ENCODE results near the gene AAMP.
"Not testable (repeated sequence)": the region's sequence is repeated elsewhere in the genome, so short reads cannot be mapped to it uniquely, and the experiment has no call there.

AAMP gene, protein sequence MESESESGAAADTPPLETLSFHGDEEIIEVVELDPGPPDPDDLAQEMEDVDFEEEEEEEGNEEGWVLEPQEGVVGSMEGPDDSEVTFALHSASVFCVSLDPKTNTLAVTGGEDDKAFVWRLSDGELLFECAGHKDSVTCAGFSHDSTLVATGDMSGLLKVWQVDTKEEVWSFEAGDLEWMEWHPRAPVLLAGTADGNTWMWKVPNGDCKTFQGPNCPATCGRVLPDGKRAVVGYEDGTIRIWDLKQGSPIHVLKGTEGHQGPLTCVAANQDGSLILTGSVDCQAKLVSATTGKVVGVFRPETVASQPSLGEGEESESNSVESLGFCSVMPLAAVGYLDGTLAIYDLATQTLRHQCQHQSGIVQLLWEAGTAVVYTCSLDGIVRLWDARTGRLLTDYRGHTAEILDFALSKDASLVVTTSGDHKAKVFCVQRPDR

DNA sequence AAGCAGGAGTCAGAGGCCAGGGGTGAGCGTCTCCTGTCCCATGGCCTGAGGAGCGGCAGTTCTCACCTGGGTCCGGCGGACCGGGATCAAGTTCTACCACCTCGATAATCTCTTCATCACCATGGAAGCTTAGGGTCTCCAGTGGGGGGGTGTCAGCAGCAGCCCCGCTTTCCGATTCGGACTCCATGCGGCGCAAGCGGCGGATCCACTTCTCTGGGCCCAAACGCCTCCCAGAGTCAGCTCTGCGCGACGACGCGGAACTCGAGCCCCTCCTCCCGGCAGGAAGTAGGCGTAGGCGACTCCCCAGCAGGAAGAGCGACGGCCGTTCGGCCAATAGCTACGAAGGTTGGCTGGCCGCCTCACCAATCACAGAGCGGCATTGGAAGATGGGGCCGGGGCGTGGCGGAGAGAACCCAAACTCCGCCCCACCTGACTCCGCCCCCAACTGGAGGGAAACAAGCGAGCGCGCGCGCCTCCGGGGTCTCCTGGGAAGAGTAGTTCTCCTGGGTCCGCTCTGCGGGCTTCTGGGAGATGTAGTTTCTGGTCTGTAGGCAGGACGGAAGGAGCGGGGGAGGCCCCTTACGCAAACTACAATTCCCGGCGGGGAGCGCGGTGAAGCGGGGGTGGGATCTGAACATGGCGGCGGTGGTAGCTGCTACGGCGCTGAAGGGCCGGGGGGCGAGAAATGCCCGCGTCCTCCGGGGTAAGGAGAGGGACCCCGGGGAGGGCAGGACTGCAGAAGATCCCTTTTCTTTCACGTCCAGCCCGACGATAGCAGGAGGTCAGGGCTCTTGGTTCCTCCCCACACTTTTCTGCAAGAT, at the start of gene AAMP, which contains the start of gene PNKD:
TSS of gene AAMP (minus strand) at position 238 of the 821 bp plus-strand sequence. CDS start at position 187, 51 bp downstream.
TSS of gene PNKD (plus strand) at position 620 of the 821 bp plus-strand sequence. CDS start at position 637, 17 bp downstream.
- peak; percentile 100 for DNase-seq

DNA sequence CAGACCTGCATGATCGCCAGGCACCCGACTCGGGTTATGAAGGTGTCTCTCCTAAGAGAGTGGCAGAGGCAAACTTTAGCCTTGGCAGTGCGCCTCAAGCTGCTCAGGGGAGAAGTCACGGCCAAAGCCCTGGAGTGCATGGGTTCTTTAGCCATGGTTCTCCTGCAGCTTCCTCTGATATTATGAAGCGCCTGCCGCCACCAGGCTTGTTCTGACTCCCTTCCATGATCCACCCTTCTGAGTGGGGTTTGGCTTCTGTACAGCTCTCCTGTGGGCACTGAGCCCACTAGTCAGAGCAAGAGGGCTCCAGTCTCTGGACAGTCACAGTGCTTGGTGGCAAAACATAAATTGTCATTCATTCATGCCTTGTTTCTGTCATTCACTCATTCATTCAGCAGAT, 48.3 kb upstream of the AAMP start:
- no peak for DNase-seq

DNA sequence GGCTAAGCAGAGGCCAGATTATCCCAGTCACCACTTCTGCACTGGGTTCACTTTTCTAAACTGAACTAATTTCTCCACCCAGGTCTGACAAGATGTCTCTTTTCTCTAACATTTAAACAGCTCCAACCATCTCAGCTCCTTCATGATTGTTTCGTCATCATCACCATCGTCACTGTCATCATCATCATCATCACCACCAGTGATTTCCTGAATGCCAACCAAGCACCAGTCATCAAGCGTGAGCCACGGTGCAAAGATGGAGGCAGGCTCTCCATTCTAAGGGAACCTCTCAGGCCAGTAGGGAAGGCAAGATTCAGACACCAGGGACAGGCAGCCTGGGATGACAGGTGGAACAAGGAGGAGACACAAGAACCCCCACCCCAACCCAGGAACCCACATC, 47.9 kb upstream of the AAMP start:
- no peak for DNase-seq

DNA sequence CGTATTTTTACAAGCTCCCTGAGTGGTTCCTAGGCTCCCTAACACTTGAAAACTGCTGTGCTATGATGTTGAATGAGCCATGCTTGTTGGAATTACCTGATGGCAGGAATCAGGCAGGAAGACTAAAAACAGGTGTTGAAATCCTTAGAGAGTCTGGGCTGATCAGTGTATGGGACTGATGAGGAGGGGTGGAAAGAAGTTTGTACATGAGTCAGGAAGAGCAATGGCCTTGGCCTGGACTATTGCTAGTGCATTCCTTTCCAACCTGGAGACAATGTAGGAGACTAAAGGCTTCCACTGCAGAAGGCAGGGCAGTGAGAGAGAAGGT, 47.3 kb upstream of the AAMP start:
- DNase-seq, result no peak

DNA sequence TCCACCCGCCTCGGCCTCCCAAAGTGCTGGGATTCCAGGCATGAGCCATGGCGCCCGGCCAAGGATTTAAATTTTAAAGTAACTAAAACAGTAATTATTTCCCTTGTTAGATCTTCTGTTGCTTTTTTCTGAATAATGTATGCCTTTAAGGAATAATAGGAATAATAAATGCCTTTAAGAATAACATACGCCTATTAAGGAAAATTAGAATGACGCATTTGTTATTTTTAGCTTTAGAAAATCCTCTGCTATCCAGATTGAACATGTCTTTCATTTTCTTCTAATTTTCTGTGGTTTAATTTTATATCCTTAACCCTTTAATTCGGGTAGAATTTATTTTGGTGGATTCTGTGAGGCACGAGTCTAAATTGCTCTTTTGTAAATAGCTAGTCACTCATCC, 45.5 kb upstream of the AAMP start:
- no peak for DNase-seq

DNA sequence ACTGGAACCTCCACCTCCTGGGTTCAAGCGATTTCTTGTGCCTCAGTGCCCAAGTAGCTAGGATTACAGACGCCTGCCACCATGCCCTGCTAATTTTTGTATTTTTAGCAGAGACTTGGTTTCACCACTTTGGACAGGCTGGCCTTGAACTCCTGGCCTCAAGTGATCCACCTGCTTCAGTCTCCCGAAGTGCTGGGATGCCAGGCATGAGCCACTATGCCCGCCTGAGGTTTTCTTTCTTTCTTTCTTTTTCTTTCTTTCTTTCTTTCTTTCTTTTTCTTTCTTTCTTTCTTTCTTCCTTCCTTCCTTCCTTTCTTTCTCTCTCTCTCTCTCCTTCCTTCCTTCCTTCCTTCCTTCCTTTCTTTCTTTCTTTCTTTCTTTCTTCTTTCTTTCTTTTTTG, 44.8 kb upstream of the AAMP start:
- not testable (repeated sequence) for DNase-seq

DNA sequence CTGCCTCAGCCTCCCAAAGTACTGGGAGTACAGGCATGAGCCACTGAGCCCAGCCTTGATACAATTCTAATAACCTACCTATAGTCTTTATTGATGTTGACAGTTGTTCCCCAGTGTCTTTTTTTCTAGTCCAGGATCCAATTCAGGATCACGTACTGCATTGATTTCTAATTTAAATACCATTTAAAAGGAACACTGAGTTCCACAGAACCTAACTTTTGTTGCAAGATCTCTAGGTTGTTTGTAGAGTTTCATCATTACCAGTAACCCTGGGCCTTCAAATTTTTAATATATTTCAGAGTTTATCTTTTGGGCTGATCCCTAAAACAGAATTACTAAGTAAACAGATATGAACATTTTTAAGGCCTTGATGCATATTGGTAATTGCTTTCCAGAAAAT, 43.4 kb upstream of the AAMP start:
- no peak for DNase-seq

DNA sequence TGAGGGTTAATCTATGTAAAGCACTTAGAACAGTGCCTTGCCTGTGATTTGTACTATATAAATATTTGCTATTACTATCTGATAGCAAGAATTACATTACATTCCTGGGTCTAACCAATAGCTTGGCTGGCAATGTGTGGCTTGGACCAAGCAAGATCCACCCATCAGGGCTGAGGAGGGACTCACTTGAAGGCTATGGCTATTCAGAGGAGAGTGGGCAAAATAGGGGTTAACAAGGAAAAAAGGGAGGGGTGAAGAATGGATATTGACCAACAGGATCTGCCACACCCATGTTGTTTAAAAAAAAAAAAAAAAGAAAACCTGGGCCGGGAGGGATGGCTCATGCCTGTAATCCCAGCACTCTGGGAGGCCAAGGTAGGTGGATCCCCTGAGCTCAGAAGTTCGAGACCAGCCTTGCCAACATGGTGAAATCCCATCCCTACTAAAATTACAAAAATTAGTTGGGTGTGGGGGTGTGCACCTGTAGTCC, 42.4 kb upstream of the AAMP start:
- no peak for DNase-seq

DNA sequence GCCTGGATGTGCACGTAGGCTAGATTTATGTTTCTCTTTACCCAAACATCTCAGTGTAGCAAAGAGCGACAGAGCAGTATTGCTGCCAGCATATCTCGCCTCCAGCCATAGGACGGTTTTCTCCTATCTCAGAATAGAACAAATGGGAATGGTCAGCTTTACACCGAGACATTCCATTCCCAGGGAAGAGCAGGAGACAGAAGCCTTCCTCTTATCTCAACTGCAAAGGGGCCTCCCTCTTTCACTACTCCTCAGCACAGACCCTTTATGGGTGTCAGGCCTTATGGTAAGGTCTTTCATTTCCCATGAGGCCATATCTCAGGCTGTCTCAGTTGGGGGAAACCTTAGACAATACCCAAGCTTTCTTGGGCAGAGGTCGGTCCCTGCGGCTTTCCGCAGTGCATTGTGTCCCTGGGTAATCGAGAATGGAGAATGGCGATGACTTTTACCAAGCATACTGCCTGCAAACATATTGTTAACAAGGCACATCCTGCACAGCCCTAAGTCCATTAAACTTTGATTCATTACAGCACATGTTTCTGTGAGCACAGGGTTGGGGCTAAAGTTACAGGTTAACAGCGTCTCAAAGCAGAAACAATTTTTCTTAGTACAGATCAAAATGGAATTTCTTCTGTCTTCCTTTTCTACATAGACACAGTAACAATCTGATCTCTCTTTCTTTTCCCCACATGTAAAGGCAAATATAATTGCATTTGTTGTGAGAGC, 41.8 kb upstream of the AAMP start:
- not testable (repeated sequence) for DNase-seq

DNA sequence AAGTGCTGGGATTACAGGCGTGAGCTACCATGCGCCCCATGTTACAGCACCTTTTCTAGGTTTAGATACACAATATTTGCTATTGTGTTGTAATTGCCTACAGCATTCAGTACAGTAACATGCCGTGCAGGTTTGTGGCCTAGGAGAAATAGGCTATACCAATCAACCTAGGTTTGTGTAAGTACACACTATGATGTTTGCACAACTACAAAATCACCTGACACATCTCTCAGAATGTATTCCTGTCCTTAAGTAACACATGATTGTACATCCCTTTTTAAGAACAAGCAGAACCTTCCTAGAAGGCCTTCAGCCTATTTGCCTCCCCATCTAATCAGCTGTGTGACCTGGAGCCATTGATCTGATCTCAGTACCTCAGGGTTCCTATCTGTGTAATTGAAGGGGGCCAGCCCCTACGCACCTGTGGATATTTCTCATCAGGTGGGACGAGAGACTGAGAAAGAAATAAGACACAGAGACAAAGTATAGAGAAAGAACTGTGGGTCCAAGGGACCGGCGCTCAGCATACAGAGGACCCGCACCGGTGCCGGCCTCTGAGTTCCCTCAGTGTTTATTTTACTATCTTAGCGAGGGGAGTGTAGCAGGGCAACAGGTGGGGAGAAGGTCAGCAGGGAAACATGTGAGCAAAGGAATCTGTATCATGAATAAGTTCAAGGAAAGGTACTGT, 41.1 kb upstream of the AAMP start:
- no peak for DNase-seq

DNA sequence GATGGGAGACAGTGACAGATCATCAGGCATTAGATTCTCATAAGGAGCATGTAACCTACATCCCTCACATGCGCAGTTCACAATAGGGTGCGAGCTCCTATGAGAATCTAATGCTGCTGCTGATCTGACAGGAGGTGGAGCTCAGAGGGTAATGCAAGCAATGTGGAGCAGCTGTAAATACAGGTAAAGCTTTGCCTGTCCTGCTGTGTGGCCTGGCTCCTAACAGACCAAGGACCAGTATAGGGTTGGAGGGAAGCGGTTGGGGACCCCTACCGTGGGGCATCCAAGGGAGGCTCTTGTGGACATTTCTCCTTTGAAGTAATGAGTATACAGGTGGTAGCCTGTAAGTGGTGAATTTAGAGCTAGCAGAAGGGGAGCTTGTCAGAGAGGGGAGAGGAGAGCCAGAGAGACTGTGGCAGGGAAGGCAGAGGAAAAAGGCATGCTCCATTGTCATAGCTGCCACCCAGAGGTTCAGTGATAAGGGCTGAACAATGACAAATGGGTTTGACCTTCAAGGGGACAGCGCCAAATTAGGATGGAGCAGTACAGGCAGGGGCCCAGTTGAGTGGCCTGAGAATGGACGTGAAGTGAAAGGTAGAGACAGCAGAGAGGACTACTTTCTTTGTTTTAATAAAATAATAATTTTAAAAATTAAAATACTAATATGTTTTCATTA, 37.6 kb upstream of the AAMP start:
- no peak for DNase-seq

DNA sequence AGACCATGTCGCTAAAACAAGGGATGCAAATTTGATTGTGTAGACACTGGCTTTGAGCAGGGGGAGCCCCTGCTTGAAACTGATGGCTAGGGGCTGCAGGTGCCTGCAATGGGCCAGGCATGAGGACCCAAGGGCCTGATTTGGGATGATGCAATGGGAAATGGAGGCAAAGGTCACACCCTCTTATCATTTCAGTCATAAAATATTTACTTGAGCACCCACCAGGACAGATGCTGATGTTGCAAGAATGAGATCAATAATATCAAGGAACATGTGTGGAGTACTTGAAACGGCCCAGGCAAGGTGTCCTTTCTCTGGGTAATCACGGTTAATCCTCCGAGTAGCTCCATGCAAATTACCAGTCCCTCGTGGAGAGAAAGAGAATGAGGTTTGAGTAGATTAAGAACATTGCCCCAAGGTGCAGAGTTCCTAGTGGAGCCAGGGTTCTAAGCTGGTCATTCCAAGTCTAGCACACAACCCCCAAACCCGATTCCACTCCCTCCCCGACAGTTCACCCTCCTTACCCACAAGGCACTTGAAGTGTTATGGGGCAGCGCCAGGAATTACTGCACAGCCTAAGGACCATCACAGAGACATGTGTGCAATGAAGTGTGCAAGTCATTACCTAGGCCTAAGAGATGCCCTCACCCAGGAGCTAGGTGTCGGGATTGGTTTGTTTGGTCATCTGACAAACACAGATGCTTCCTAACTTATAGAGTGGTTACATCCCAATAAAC, 36.4 kb upstream of the AAMP start:
- DNase-seq, result no peak

DNA sequence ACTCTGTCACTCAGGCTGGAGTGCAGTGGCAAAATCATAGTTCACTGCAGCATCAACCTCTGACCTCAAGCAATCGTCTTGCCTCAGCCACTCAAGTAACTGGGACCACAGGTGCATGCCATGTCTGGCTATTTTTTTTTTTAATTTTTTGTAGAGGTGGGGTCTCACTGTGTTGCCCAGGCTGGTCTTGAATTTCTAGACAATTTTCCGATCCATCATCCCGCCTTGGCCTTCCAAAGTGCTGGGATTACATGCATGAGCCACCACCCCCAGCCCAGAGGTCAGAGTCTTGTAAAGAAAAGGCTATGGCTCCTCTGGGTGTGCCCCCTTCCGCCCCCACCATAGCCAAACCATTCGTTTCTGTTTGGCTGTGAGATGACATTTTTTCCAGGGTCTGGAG, 35.4 kb upstream of the AAMP start:
- DNase-seq, result no peak

DNA sequence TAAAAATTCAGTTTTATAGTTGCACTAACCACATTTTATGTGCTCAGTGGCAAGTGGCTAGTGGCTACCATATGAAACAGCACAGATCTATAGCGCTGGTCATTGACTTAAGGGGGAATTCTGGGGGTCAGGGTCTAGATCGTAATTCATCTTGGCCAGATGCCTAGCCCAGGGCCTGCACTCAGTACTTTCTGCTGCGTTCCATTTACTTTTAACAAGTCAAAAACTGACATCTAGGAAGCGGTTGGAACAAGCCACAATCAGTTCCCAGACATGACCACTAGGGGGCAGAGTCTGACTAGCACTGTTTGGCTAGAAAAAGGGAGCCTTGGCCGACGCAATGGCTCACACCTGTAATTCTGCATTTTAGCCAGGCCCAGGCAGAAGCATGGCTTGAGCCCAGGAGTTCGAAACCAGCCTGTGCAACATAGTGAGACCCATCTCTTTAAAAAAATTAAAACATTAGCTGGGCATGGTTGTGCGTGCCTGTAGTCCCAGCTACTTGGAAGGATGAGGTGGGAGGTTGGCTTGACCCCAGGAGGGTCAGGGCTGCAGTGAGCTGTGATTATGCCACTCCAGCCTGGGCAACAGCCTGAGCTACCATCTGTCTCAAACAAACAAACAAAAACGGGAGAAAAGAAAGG, 31.4 kb upstream of the AAMP start:
- peak; percentile 92 for DNase-seq

DNA sequence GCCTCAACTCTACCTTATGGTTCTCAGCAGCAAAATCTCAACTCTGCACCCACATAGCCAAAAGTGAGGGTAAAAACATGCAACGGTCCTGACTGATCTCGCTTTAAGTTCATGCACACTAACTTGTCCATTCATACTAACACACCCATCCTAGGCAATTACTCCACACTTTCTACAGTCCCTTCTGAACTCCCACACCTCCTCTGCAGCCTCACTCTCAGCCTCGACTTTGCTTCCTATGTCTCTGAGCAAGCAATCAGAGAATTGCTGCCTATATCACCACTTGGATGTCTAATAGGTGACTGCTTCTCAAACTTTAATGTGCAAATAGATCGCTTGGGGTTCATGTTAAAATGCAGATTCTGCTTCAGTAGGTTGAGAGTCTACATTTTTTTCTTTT, 30.2 kb upstream of the AAMP start:
- no peak for DNase-seq

DNA sequence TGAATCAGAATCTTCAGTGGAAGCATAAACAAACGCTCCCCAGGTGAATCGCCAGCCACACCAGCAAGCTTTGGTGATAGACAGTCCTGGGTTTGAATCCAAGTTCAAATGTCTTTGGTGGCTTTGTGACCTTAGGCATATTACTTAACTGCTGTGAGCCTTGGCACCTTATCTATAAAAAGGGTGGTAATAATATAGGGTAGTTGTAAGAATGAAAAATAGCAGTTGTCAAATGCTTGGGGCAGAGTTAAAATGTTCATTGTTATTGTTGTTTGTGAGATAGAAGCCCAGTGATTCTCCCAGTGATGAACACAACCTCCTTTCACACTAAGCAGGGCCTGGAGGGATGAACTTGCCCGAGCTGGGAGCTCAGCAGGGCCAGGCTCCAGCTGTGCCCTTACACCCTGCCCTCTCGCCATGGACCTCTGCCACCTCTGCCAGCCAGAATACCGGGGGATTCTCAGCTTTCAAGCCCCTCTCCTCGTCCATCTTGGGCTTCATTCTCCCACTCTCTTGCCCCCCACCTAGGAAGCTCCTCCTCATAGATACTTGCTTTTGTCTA, 28.5 kb upstream of the AAMP start:
- DNase-seq, result no peak

DNA sequence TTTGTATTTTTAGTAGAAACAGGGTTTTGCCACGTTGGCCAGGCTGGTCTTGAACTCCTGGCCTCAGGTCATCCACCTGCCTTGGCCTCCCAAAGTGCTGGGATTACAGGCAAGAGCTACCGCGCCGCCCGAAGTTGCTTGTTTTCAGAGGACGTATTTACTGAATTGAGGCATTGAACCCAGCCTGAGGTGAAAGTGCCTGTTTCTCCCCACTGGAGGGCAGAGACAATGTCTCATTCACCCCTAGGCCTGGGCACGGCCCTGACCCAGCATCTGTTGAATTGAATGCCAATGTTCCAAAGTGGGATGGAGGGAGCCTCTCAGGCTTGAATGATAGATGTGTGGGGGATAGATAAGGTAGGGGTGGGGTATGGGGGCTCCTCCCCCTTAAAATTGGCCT, 26.9 kb upstream of the AAMP start:
- no peak for DNase-seq

DNA sequence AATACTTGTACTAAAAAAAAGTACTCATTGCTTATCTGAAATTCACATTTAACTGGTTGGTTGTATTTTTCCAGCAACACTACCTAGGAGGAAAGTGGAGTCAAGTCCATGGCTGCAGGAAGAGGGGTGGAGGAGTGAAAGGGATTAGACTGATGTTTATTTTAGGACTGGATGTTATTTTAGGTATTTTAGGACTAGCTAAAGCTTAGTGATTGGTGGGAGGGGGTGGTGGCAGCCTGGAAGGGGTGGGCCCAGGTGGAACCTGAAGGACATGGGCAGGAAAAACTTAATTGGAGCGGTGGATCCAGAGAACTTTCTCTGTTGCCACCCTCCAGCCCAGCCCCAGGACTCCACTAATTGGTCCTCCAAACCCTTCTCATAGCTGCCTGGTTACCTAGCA, 26.3 kb upstream of the AAMP start:
- DNase-seq, result no peak

DNA sequence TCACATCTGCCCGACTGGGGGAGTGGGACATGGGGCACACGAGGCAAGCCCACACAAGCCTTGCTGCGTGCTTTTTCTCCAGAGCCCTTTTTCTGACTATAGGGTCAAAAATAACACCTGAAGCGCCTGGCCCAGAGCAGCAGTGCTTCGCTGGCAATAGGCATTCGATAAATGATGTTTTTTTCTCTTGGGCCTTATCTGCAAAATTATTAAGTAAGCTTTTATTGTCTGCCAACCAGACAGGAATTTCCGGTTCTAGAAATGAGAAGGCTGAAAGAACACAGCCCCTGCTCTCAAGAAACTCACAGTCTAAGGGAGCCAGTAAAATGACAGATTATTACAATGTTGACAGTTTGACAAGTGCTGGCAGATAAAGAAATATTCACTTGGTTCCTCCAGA, 25.1 kb upstream of the AAMP start:
- no peak for DNase-seq

DNA sequence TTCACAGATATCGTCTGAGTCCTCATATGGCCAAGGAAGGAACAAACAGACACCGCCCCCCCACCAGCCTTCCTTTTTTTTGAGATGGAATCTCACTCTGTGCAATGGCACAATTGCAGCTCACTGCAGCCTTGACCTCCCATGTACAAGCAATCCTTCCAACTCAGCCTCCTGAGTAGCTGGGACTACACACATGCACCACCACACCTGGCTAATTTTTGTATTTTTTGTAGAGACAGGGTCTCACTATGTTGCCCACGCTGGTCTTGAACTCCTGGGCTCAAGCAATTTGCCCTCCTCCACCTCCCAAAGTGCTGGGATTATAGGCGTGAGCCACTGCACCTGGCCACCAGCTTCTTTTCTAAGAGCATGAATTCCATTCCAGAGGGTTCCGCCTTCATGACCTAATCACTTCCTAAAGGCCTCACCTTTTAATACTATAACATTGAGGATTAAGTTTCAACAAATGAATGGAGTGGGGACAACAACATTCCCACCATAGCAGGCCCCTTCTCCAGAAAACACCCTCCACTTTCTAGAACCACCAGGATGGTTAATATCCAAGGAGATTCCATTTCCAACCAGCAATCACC, 24.6 kb upstream of the AAMP start:
- DNase-seq, result no peak

Data from CD4-positive, alpha-beta T cell treated with Interleukin-17A for 4 hours (primary cell).